ENCODE results near the gene NKX6-2.
A peak's percentile ranks its signal among the peaks of the same experiment; 100 is the strongest.

NKX6-2 gene

GRCh38 chr10:132755166-132755711, 30.7 kb downstream of the NKX6-2 start:
- no CpG with 5 or more reads among the region's 15 CpGs for WGBS, 2 donors (ENCODE audit: extremely low coverage in 2 of 2, insufficient read length in 2 of 2, insufficient replicate concordance in 1 of 2)
- DNase-seq (ENCODE audit: low spot score) = no peak
- peaks cover 4 to 8% of the 10 kb centered on the region in 2 donors for H3K36me3 ChIP-seq (replicated peaks in 1 of 2; ENCODE audit: control insufficient read depth in 2 of 2, insufficient read depth in 2 of 2, low read length in 2 of 2)

GRCh38 chr10:132754071-132754470, 31.9 kb downstream of the NKX6-2 start:
- no CpG with 5 or more reads among the region's 18 CpGs for WGBS, 2 donors (ENCODE audit: extremely low coverage in 2 of 2, insufficient read length in 2 of 2, insufficient replicate concordance in 1 of 2)
- peak overlapping the region in 1 of 2 donors; percentile 47 for H3K4me3 ChIP-seq (ENCODE audit: low read length in 2 of 2)
- H2AK5ac ChIP-seq (ENCODE audit: low read depth, low read length) = peak overlapping the region; percentile 63
- peaks cover 0 to 1% of the 10 kb centered on the region in 2 donors for H3K4me1 ChIP-seq (ENCODE audit: control insufficient read depth in 2 of 2, insufficient read depth in 1 of 2, low read depth in 1 of 2, low read length in 2 of 2)
- H2BK15ac ChIP-seq (ENCODE audit: low read length) = no peak overlapping the region
- H2BK5ac ChIP-seq (ENCODE audit: low read length) = peak overlapping the region; percentile 39
- H3K4me2 ChIP-seq (ENCODE audit: insufficient read depth, low read length, poor library complexity, severe bottlenecking) = no peak overlapping the region
- H3K36me3 ChIP-seq (replicated peaks in 1 of 2; ENCODE audit: control insufficient read depth in 2 of 2, insufficient read depth in 2 of 2, low read length in 2 of 2) = peaks cover 6 to 15% of the 10 kb centered on the region in 2 donors
- H2AFZ ChIP-seq (ENCODE audit: low read length) = no peak overlapping the region
- peak overlapping the region; percentile 43 for H4K8ac ChIP-seq (ENCODE audit: low read depth, low read length)
- H3K9ac ChIP-seq (ENCODE audit: low read depth, low read length, poor library complexity) = no peak overlapping the region
- no peak overlapping the region for H3K18ac ChIP-seq (ENCODE audit: low read length)
- no peak overlapping the region for H3K4ac ChIP-seq (ENCODE audit: low read length)
- peaks cover 0 to 14% (median 0%) of the 10 kb centered on the region in 3 experiments for H3K27me3 ChIP-seq (ENCODE audit: control insufficient read depth in 3 of 3, insufficient read depth in 3 of 3, low read depth in 1 of 3, low read length in 3 of 3)
- no peak overlapping the region for H3K27ac ChIP-seq (replicated peaks; ENCODE audit: low read length)
- no peak overlapping the region for H3K23ac ChIP-seq (ENCODE audit: low read depth, low read length, poor library complexity)
- H2BK120ac ChIP-seq (ENCODE audit: low read depth, low read length) = no peak overlapping the region
- H3K9me3 ChIP-seq (replicated peaks in 1 of 2; ENCODE audit: control insufficient read depth in 2 of 2, insufficient read depth in 1 of 2, low read depth in 1 of 2, low read length in 2 of 2) = peaks cover 4 to 15% of the 10 kb centered on the region in 2 donors
- H3K79me1 ChIP-seq (ENCODE audit: low read depth, low read length) = peaks cover 3% of the 10 kb centered on the region
- DNase-seq (ENCODE audit: low spot score) = no peak
- peak overlapping the region; percentile 90 for H3K14ac ChIP-seq (ENCODE audit: low read length)
- no peak overlapping the region for H4K91ac ChIP-seq (ENCODE audit: low read depth, low read length, poor library complexity)
- no peak overlapping the region for H2BK12ac ChIP-seq (ENCODE audit: low read length)

More at GRCh38 chr10:132755166-132755711, 30.7 kb downstream of the NKX6-2 start:
- Histone ChIP-seq H3K79me1 (ENCODE audit: low read depth, low read length) (no peaks in the 10 kb centered on the region), H3K18ac (ENCODE audit: low read length) (peak overlapping the region; percentile 1), H3K23ac (ENCODE audit: low read depth, low read length, poor library complexity) (no peak overlapping the region), H2BK15ac (ENCODE audit: low read length) (no peak overlapping the region), H3K27me3 (ENCODE audit: control insufficient read depth in 3 of 3, insufficient read depth in 3 of 3, low read depth in 1 of 3, low read length in 3 of 3) (peaks cover 0 to 5% (median 0%) of the 10 kb centered on the region in 3 experiments), H3K9ac (ENCODE audit: low read depth, low read length, poor library complexity) (no peak overlapping the region), H2BK5ac (ENCODE audit: low read length) (no peak overlapping the region), H3K9me3 (replicated peaks in 1 of 2; ENCODE audit: control insufficient read depth in 2 of 2, insufficient read depth in 1 of 2, low read depth in 1 of 2, low read length in 2 of 2) (peaks cover 4 to 12% of the 10 kb centered on the region in 2 donors), H3K14ac (ENCODE audit: low read length) (peak overlapping the region; percentile 56), H2AK5ac (ENCODE audit: low read depth, low read length) (no peak overlapping the region), H2BK120ac (ENCODE audit: low read depth, low read length) (no peak overlapping the region), H2BK12ac (ENCODE audit: low read length) (no peak overlapping the region), H3K4me2 (ENCODE audit: insufficient read depth, low read length, poor library complexity, severe bottlenecking) (no peak overlapping the region), H3K4me1 (ENCODE audit: control insufficient read depth in 2 of 2, insufficient read depth in 1 of 2, low read depth in 1 of 2, low read length in 2 of 2) (peaks cover 0 to 1% of the 10 kb centered on the region in 2 donors), H3K4me3 (ENCODE audit: low read length in 2 of 2) (peak overlapping the region in 1 of 2 donors; percentile 7), H3K27ac (replicated peaks; ENCODE audit: low read length) (no peak overlapping the region), H3K4ac (ENCODE audit: low read length) (no peak overlapping the region), H4K91ac (ENCODE audit: low read depth, low read length, poor library complexity) (no peak overlapping the region), H2AFZ (ENCODE audit: low read length) (no peak overlapping the region), H4K8ac (ENCODE audit: low read depth, low read length) (no peak overlapping the region)

- Histone ChIP-seq H3K23ac (ENCODE audit: low read depth, low read length, poor library complexity) (no peak overlapping the region), H3K4me2 (ENCODE audit: insufficient read depth, low read length, poor library complexity, severe bottlenecking) (no peak overlapping the region), H2AK5ac (ENCODE audit: low read depth, low read length) (no peak overlapping the region), H3K4me3 (ENCODE audit: low read length in 2 of 2) (no peak overlapping the region), H2BK5ac (ENCODE audit: low read length) (no peak overlapping the region), H3K36me3 (replicated peaks in 1 of 2; ENCODE audit: control insufficient read depth in 2 of 2, insufficient read depth in 2 of 2, low read length in 2 of 2) (peaks cover 6 to 15% of the 10 kb centered on the region in 2 donors), H4K91ac (ENCODE audit: low read depth, low read length, poor library complexity) (no peak overlapping the region), H3K18ac (ENCODE audit: low read length) (no peak overlapping the region), H2AFZ (ENCODE audit: low read length) (no peak overlapping the region), H2BK120ac (ENCODE audit: low read depth, low read length) (no peak overlapping the region), H2BK12ac (ENCODE audit: low read length) (no peak overlapping the region), H3K79me1 (ENCODE audit: low read depth, low read length) (peaks cover 7% of the 10 kb centered on the region), H3K27ac (replicated peaks; ENCODE audit: low read length) (no peak overlapping the region), H3K4me1 (ENCODE audit: control insufficient read depth in 2 of 2, insufficient read depth in 1 of 2, low read depth in 1 of 2, low read length in 2 of 2) (peaks cover under 1 to 1% of the 10 kb centered on the region in 2 donors), H3K9ac (ENCODE audit: low read depth, low read length, poor library complexity) (no peak overlapping the region), H3K27me3 (ENCODE audit: control insufficient read depth in 3 of 3, insufficient read depth in 3 of 3, low read depth in 1 of 3, low read length in 3 of 3) (peaks cover 0 to 19% (median 0%) of the 10 kb centered on the region in 3 experiments), H4K8ac (ENCODE audit: low read depth, low read length) (no peak overlapping the region), H3K14ac (ENCODE audit: low read length) (no peak overlapping the region), H3K4ac (ENCODE audit: low read length) (no peak overlapping the region), H2BK15ac (ENCODE audit: low read length) (no peak overlapping the region), H3K9me3 (replicated peaks in 1 of 2; ENCODE audit: control insufficient read depth in 2 of 2, insufficient read depth in 1 of 2, low read depth in 1 of 2, low read length in 2 of 2) (peaks cover 4 to 15% of the 10 kb centered on the region in 2 donors)
- no CpG with 5 or more reads among the region's 15 CpGs for WGBS, 2 donors (ENCODE audit: extremely low coverage in 2 of 2, insufficient read length in 2 of 2, insufficient replicate concordance in 1 of 2)
- no peak for DNase-seq (ENCODE audit: low spot score)
These were observed 32.4 kb downstream of the NKX6-2 start for GRCh38 chr10:132753596-132753995.

- Histone ChIP-seq H3K79me1 (ENCODE audit: low read depth, low read length) (peaks cover 7% of the 10 kb centered on the region), H4K91ac (ENCODE audit: low read depth, low read length, poor library complexity) (no peak overlapping the region), H3K4me1 (ENCODE audit: control insufficient read depth in 2 of 2, insufficient read depth in 1 of 2, low read depth in 1 of 2, low read length in 2 of 2) (peaks cover 1 to 6% of the 10 kb centered on the region in 2 donors), H2BK120ac (ENCODE audit: low read depth, low read length) (no peak overlapping the region), H3K4ac (ENCODE audit: low read length) (no peak overlapping the region), H2BK5ac (ENCODE audit: low read length) (no peak overlapping the region), H3K18ac (ENCODE audit: low read length) (no peak overlapping the region), H2AFZ (ENCODE audit: low read length) (no peak overlapping the region), H3K14ac (ENCODE audit: low read length) (no peak overlapping the region), H2BK12ac (ENCODE audit: low read length) (no peak overlapping the region), H4K8ac (ENCODE audit: low read depth, low read length) (no peak overlapping the region), H3K9ac (ENCODE audit: low read depth, low read length, poor library complexity) (no peak overlapping the region), H3K36me3 (replicated peaks in 1 of 2; ENCODE audit: control insufficient read depth in 2 of 2, insufficient read depth in 2 of 2, low read length in 2 of 2) (peaks cover 6 to 15% of the 10 kb centered on the region in 2 donors), H2AK5ac (ENCODE audit: low read depth, low read length) (no peak overlapping the region), H2BK15ac (ENCODE audit: low read length) (peak overlapping the region; percentile 43), H3K4me3 (ENCODE audit: low read length in 2 of 2) (no peak overlapping the region), H3K23ac (ENCODE audit: low read depth, low read length, poor library complexity) (no peak overlapping the region), H3K27me3 (ENCODE audit: control insufficient read depth in 3 of 3, insufficient read depth in 3 of 3, low read depth in 1 of 3, low read length in 3 of 3) (peaks cover 0 to 23% (median 0%) of the 10 kb centered on the region in 3 experiments), H3K4me2 (ENCODE audit: insufficient read depth, low read length, poor library complexity, severe bottlenecking) (no peak overlapping the region), H3K27ac (replicated peaks; ENCODE audit: low read length) (no peak overlapping the region), H3K9me3 (replicated peaks in 1 of 2; ENCODE audit: control insufficient read depth in 2 of 2, insufficient read depth in 1 of 2, low read depth in 1 of 2, low read length in 2 of 2) (peaks cover 4 to 15% of the 10 kb centered on the region in 2 donors)
- no peak for DNase-seq (ENCODE audit: low spot score)
- WGBS, 2 donors (ENCODE audit: extremely low coverage in 2 of 2, insufficient read length in 2 of 2, insufficient replicate concordance in 1 of 2) = no CpG with 5 or more reads among the region's 28 CpGs
These were observed 33.0 kb downstream of the NKX6-2 start for GRCh38 chr10:132752961-132753360.

All from neuronal stem cell (in vitro differentiated cells).